ENCODE measurements around the gene KRIT1.

DNA sequence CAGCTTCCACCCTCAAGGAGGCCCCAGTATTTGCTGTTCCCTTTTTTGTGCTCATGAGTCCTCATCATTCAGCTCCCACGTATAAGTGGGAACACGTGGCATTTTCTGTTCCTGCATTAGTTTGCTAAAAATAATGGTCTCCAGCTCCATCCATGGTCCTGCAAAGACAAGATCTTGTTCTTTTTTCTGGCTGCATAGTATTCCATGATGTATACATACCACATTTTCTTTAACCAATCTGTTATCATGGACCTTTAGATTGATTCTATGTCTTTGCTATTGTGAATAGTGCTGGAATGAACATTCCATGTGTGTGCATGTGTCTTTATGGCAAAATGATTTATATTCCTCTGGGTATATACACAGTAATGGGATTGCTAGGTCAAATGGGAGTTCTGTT, 17.0 kb downstream of the KRIT1 start:
- TF ChIP-seq POLR2A (IDR thresholded peaks at IDR 0.05) (no peak), CTCF (IDR thresholded peaks at IDR 0.05 in 4 of 5, conservative IDR thresholded peaks at IDR 0.05 in 1 of 5) (no peak)
